ENCODE measurements around the gene ETNK2.

- TF ChIP-seq, protein P1, sequence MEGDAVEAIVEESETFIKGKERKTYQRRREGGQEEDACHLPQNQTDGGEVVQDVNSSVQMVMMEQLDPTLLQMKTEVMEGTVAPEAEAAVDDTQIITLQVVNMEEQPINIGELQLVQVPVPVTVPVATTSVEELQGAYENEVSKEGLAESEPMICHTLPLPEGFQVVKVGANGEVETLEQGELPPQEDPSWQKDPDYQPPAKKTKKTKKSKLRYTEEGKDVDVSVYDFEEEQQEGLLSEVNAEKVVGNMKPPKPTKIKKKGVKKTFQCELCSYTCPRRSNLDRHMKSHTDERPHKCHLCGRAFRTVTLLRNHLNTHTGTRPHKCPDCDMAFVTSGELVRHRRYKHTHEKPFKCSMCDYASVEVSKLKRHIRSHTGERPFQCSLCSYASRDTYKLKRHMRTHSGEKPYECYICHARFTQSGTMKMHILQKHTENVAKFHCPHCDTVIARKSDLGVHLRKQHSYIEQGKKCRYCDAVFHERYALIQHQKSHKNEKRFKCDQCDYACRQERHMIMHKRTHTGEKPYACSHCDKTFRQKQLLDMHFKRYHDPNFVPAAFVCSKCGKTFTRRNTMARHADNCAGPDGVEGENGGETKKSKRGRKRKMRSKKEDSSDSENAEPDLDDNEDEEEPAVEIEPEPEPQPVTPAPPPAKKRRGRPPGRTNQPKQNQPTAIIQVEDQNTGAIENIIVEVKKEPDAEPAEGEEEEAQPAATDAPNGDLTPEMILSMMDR (IDR thresholded peaks at IDR 0.05 in 4 of 5, conservative IDR thresholded peaks at IDR 0.05 in 1 of 5), result no peak
- no peak for TF ChIP-seq POLR2A (IDR thresholded peaks at IDR 0.05)
Measured at GRCh38 chr1:204171751-204172178, 19.9 kb upstream of the ETNK2 start.
